DMS79 treated with DMSO at 0.1 percent for 48 hours (cell line): ENCODE results near the gene PDE3A.

ENCODE experiments used
- DNase-seq: peaks from one replicate; lab custom pipeline; 2025; lab: John Stamatoyannopoulos, UW

PDE3A gene

GRCh38 chr12:20711846-20712245 is 343.5 kb downstream of the PDE3A start:
- no peak for DNase-seq

- DNase-seq: no peak
These were observed 347.7 kb downstream of the PDE3A start for GRCh38 chr12:20716037-20716436.

- no peak for DNase-seq
These were observed 348.6 kb downstream of the PDE3A start for GRCh38 chr12:20716985-20717384.

GRCh38 chr12:20718294-20718693 is 350.0 kb downstream of the PDE3A start:
- DNase-seq: no peak

GRCh38 chr12:20722142-20722541 is 353.8 kb downstream of the PDE3A start:
- DNase-seq: no peak

- no peak for DNase-seq
These were observed 362.9 kb downstream of the PDE3A start for GRCh38 chr12:20731274-20731673.
